ENCODE results near the gene TAF8.
A peak's percentile ranks its signal among the peaks of the same experiment; 100 is the strongest.

Gene TAF8

DNA sequence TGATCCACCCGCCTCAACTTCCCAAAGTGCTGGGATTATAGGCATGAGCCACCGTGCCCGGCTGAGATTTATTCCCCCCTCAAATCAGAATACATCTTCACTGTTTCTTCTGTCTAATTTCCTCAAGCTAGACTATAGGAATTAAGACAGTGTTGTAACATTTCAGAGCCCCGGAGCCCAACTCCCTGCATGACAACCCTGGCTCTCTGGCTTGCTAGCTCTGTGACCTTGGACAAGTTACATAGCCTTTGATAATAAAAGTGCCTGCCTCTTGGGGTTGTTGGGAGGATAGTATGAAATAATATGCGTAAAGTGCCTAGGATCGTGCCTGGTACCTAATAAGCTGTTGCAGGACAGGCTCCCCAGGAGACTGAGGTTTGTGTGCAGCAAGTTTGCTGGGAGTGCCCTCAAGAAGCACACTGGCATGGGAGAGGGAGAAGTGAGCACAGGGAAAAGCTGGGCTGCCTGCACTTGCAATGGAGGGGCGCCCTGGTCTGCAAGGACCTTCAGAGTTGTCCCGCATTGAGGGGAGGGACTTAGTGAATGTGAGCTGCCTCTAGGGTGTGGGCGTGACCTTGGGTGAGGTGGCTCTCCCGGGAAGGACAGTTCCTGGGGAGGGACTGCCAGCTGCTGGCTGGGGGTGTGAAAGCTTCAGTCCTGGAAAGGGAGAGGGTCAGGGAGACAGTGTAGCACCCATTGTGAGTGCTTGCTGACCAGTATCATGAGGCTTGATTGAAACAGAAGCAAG lies 43.4 kb downstream of the TAF8 start:
- DNase-seq (ENCODE audit: extremely low read depth, insufficient read length) = no peak
- no peak overlapping the region for H3K4me3 ChIP-seq (replicated peaks; ENCODE audit: low read depth, low read length)

DNA sequence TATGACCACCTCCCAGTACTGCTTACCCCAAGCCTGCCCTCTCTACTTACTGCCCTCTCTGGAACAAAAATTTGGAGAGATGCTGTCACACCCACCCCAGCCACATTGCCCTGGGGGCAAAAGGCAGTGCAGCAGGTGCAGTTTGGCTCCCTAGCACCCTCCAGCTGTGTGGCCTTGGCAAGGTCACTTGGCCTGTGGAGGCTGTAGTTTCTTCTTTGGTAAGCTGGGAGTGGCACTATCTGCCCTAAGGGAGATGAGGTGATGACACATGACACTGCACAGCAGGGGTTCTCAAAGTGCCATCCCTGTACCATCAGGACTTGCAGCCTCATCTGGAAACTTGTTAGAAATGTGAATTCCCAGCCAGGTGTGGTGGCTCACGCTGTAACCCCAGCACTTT lies 44.8 kb downstream of the TAF8 start:
- Histone ChIP-seq H3K36me3 (ENCODE audit: control insufficient read depth, insufficient read depth, low read length) (no peaks in the 10 kb centered on the region), H3K27me3 (replicated peaks; ENCODE audit: control insufficient read depth, insufficient read depth, low read length) (no peaks in the 10 kb centered on the region; the same call in none of the 2 replicates), H3K4me3 (replicated peaks; ENCODE audit: low read depth, low read length) (no peak overlapping the region)
- TF ChIP-seq, protein P1, sequence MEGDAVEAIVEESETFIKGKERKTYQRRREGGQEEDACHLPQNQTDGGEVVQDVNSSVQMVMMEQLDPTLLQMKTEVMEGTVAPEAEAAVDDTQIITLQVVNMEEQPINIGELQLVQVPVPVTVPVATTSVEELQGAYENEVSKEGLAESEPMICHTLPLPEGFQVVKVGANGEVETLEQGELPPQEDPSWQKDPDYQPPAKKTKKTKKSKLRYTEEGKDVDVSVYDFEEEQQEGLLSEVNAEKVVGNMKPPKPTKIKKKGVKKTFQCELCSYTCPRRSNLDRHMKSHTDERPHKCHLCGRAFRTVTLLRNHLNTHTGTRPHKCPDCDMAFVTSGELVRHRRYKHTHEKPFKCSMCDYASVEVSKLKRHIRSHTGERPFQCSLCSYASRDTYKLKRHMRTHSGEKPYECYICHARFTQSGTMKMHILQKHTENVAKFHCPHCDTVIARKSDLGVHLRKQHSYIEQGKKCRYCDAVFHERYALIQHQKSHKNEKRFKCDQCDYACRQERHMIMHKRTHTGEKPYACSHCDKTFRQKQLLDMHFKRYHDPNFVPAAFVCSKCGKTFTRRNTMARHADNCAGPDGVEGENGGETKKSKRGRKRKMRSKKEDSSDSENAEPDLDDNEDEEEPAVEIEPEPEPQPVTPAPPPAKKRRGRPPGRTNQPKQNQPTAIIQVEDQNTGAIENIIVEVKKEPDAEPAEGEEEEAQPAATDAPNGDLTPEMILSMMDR (IDR thresholded peaks at IDR 0.05; ENCODE audit: insufficient read depth, low read length, poor library complexity, severe bottlenecking) = no peak
- DNase-seq (ENCODE audit: extremely low read depth, insufficient read length) = no peak

More for the DNA sequence above, 43.4 kb downstream of the TAF8 start:
- Histone ChIP-seq H3K27me3 (replicated peaks; ENCODE audit: control insufficient read depth, insufficient read depth, low read length) (no peaks in the 10 kb centered on the region; the same call in none of the 2 replicates), H3K36me3 (ENCODE audit: control insufficient read depth, insufficient read depth, low read length) (no peaks in the 10 kb centered on the region)
- TF ChIP-seq, protein P1 (IDR thresholded peaks at IDR 0.05; ENCODE audit: insufficient read depth, low read length, poor library complexity, severe bottlenecking) = no peak

DNA sequence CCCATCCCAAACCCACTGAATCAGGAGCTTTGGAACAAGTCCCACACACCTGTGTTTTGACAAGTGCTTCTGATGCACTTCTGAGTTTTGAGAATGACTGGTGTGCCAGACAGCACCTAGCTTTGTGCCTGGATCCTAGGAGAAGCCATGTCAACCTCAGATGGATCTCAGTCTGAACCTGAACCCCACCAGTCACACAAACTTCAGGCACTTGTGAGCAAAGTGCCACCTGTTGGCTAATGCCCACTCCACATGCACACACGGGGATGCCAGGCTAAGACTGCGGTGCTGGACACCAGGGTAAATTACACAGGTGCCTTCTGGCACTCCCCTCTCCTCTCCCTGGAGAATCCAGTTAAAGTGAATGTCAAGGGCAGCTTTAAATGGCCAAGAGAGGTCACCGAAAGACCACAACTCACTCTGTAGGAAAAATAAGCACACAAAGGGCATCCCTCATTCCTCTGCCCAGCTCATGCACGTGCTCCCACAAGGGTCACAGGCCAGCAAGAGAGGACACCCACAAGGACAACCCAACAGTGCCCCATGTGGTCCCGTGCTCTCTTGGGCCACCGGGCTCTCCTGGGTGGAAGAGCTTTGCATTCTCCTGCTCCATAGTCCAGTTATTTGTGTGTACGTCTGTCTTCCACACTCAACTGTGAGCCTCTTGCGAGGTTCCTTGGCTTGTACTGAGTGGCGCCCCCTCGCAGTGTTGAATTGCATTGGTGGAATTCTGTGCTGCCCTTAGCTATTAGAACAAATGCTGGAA lies 45.6 kb downstream of the TAF8 start:
- H3K4me3 ChIP-seq (replicated peaks; ENCODE audit: low read depth, low read length) = no peak overlapping the region
- no peak for DNase-seq (ENCODE audit: extremely low read depth, insufficient read length)
- TF ChIP-seq, protein P1 (IDR thresholded peaks at IDR 0.05; ENCODE audit: insufficient read depth, low read length, poor library complexity, severe bottlenecking) = peak; percentile 13
- no peaks in the 10 kb centered on the region; the same call in none of the 2 replicates for H3K27me3 ChIP-seq (replicated peaks; ENCODE audit: control insufficient read depth, insufficient read depth, low read length)
- no peaks in the 10 kb centered on the region for H3K36me3 ChIP-seq (ENCODE audit: control insufficient read depth, insufficient read depth, low read length)

DNA sequence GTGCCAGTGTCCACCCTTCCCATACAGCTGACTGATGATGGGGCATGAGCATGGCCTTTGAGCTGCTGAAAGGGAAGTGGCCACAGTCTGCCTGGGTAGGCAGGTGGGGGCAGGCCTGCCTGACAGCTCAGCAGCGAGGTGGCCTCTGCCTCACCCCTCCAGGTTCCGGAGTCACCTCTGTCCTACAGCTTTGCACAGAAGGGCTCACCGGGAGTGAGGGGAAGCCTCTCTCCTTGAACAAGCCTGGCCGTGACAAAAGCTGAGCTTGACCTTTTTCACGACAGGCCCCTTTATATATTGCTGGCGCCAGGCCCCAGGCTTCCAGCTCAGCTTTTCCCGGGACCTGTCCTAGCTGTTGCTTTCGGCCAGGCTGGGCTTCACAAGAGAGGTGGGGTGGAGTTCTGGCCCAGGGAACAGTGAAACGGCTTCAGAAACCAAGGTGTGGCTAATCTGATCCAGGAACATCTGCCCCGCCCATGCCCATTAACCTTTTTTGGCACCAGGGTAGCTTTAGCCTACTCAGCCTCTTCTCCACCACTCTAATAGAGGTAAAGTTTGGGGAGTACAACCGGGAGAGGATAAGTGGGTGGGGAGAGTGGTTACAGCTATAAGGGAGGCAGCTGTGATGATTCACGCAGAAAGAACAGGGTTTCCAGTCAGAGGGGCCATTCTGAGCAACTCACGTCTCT lies 49.2 kb downstream of the TAF8 start:
- H3K36me3 ChIP-seq (ENCODE audit: control insufficient read depth, insufficient read depth, low read length) = no peaks in the 10 kb centered on the region
- no peak for DNase-seq (ENCODE audit: extremely low read depth, insufficient read length)
- TF ChIP-seq, protein P1 (IDR thresholded peaks at IDR 0.05; ENCODE audit: insufficient read depth, low read length, poor library complexity, severe bottlenecking) = no peak
- no peak overlapping the region for H3K4me3 ChIP-seq (replicated peaks; ENCODE audit: low read depth, low read length)
- H3K27me3 ChIP-seq (replicated peaks; ENCODE audit: control insufficient read depth, insufficient read depth, low read length) = no peaks in the 10 kb centered on the region; the same call in none of the 2 replicates

DNA sequence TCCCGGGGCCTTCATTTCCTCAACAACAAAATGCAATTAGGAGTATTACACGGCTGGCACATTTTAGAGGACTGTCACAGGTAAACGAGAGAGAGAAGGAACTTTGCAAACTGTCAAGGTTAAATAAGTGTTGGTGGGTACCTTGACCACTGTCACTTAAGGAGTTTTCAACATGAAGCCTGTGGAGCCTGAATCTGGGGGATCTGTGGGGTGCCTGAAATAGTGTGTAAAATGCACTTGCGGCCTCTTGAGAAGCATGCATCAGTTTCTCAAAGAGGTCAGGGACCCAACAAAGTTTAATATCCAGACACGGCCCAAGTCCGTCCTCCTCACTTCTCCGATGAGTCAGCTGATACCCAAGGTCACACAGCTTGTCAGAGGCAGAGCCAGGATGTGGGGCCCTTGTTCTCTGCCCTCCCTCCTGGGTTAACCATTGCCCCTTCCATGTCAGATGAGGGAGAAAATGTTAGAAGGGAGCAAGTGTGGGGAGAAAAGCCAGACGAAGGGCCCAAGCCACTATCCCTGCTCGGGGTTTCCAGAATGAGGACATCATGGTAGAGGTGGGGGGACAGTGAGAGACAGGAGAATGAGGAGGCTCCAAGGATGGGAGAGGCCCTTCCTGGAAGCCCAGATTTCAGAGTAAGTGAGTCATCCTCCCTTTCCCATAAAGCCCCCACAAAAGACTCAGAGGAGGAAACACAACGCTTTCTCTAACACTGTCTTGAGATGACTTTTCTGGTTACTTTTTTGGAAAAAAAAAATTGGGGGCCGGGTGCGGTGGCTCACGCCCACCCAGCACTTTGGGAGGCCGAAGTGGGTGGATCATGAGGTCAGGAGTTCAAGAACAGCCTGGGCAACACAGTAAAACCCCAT lies 49.9 kb downstream of the TAF8 start:
- Histone ChIP-seq H3K4me3 (replicated peaks; ENCODE audit: low read depth, low read length) (no peak overlapping the region), H3K27me3 (replicated peaks; ENCODE audit: control insufficient read depth, insufficient read depth, low read length) (no peaks in the 10 kb centered on the region; the same call in none of the 2 replicates), H3K36me3 (ENCODE audit: control insufficient read depth, insufficient read depth, low read length) (no peaks in the 10 kb centered on the region)
- TF ChIP-seq, protein P1 (IDR thresholded peaks at IDR 0.05; ENCODE audit: insufficient read depth, low read length, poor library complexity, severe bottlenecking) = no peak
- no peak for DNase-seq (ENCODE audit: extremely low read depth, insufficient read length)
